ENCODE results near the gene CAMK4.

DNA sequence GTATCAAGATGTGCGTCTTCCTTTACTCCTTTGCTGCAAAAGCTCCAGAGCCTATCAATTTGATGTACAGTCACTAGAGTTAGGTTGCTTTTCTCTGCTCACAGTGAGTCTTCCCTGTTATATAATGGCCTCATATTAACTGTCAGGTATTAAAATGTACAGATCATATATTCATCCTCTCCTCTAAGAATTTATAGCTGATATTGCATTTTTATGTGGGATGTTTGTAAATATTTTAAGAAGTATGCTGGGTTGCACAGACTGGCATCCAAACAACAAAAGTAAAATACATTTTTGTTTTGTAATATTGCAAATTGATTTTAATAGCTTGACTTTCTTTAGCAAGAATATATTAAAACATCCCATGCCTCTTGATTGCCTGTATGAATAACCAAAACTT is 148.6 kb downstream of the CAMK4 start:
- TF ChIP-seq, protein P1, sequence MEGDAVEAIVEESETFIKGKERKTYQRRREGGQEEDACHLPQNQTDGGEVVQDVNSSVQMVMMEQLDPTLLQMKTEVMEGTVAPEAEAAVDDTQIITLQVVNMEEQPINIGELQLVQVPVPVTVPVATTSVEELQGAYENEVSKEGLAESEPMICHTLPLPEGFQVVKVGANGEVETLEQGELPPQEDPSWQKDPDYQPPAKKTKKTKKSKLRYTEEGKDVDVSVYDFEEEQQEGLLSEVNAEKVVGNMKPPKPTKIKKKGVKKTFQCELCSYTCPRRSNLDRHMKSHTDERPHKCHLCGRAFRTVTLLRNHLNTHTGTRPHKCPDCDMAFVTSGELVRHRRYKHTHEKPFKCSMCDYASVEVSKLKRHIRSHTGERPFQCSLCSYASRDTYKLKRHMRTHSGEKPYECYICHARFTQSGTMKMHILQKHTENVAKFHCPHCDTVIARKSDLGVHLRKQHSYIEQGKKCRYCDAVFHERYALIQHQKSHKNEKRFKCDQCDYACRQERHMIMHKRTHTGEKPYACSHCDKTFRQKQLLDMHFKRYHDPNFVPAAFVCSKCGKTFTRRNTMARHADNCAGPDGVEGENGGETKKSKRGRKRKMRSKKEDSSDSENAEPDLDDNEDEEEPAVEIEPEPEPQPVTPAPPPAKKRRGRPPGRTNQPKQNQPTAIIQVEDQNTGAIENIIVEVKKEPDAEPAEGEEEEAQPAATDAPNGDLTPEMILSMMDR (IDR thresholded peaks at IDR 0.05; ENCODE audit: poor library complexity, severe bottlenecking) = no peak
- no peak for TF ChIP-seq RAD21 (conservative IDR thresholded peaks at IDR 0.05)
- TF ChIP-seq EZH2 (IDR thresholded peaks at IDR 0.05; ENCODE audit: borderline replicate concordance, insufficient read depth, low read length, poor library complexity, severe bottlenecking) = no peak
- no peak for TF ChIP-seq POLR2AphosphoS5 (IDR thresholded peaks at IDR 0.05)

Measured in neural cell (in vitro differentiated cells).